Hepatocyte (in vitro differentiated cells): ENCODE measurements around the gene MRO.

Source experiments
- EZH2 ChIP-seq: fragments of 200-600 bp; sonication (generic); IDR thresholded peaks from 2 replicates; pipeline ENCODE4 v1.6.1; 2016; ENCODE audit warnings: antibody characterized with exemption, mild to moderate bottlenecking, borderline replicate concordance
- EZH2phosphoT487 ChIP-seq: fragments of 200-600 bp; sonication (generic); IDR thresholded peaks from one replicate; pipeline ENCODE4 v1.6.1; 2018; ENCODE audit warnings: antibody characterized with exemption, mild to moderate bottlenecking, low read depth, moderate library complexity; ENCODE audit not compliant: unreplicated experiment, severe bottlenecking
- TF ChIP-seq, protein P1 (sequence below): fragments of 200-600 bp; sonication (generic); IDR thresholded peaks from 2 replicates; pipeline ENCODE4 v1.5.1; 2016; ENCODE audit warnings: antibody characterized with exemption, mild to moderate bottlenecking; ENCODE audit not compliant: poor library complexity

GRCh38 chr18:50796495-50796894, 23.3 kb downstream of the MRO start:
- TF ChIP-seq, protein P1, sequence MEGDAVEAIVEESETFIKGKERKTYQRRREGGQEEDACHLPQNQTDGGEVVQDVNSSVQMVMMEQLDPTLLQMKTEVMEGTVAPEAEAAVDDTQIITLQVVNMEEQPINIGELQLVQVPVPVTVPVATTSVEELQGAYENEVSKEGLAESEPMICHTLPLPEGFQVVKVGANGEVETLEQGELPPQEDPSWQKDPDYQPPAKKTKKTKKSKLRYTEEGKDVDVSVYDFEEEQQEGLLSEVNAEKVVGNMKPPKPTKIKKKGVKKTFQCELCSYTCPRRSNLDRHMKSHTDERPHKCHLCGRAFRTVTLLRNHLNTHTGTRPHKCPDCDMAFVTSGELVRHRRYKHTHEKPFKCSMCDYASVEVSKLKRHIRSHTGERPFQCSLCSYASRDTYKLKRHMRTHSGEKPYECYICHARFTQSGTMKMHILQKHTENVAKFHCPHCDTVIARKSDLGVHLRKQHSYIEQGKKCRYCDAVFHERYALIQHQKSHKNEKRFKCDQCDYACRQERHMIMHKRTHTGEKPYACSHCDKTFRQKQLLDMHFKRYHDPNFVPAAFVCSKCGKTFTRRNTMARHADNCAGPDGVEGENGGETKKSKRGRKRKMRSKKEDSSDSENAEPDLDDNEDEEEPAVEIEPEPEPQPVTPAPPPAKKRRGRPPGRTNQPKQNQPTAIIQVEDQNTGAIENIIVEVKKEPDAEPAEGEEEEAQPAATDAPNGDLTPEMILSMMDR: no peak
- TF ChIP-seq EZH2 (no peak), EZH2phosphoT487 (no peak)
